GM13976 (cell line): ENCODE measurements around the gene ELMO1.

Experiments used
- DNase-seq: peaks from one replicate; pipeline ENCODE4 v3.0.0; 2012; ENCODE audit warnings: low spot score
- CTCF ChIP-seq: IDR thresholded peaks from 2 replicates; pipeline ENCODE4 v1.5.1; 2012; ENCODE audit warnings: borderline replicate concordance, mild to moderate bottlenecking; ENCODE audit not compliant: insufficient read depth; ENCODE audit errors: extremely low read depth, missing control alignments, control extremely low read depth
- in situ Hi-C: fragments of 300-500 bp; cut with MboI; formaldehyde crosslinking; loops from one replicate; pipeline ENCODE4 v1.12.0; 2022; ENCODE audit warnings: low sequenced_read_pairs, mixed read lengths, inconsistent platforms; ENCODE audit not compliant: unreplicated experiment

ELMO1 gene

GRCh38 chr7:37364856-37365255 is 83.8 kb downstream of the ELMO1 start:
- no peak for TF ChIP-seq CTCF
- in situ Hi-C loops, result no loop called here
- no peak for DNase-seq

GRCh38 chr7:37363536-37364491 is 84.8 kb downstream of the ELMO1 start:
- no peak for TF ChIP-seq CTCF
- no peak for DNase-seq
- in situ Hi-C loops, result no loop called here

- in situ Hi-C loops, result no loop called here
- TF ChIP-seq CTCF, result no peak
- no peak for DNase-seq
Observed at GRCh38 chr7:37362802-37363201, 85.9 kb downstream of the ELMO1 start.

- no peak for TF ChIP-seq CTCF
- in situ Hi-C loops, result no loop called here
- no peak for DNase-seq
Observed at GRCh38 chr7:37360484-37360883, 88.2 kb downstream of the ELMO1 start.

GRCh38 chr7:37359662-37360444 is 88.8 kb downstream of the ELMO1 start:
- TF ChIP-seq CTCF, result no peak
- DNase-seq, result no peak
- in situ Hi-C loops, result no loop called here

GRCh38 chr7:37359180-37359579 is 89.5 kb downstream of the ELMO1 start:
- no peak for DNase-seq
- in situ Hi-C loops, result no loop called here
- no peak for TF ChIP-seq CTCF
